C4-2B (cell line): ENCODE results near the gene TRIM72.

Experiments used
- ZFX ChIP-seq: fragments of 450-650 bp; IDR thresholded peaks from 2 replicates; pipeline ENCODE4 v1.6.1; 2017
- TF ChIP-seq, protein P1 (sequence below): fragments of 450-650 bp; conservative IDR thresholded peaks from 2 replicates; pipeline ENCODE4 v1.5.1; 2017; ENCODE audit warnings: mild to moderate bottlenecking

DNA sequence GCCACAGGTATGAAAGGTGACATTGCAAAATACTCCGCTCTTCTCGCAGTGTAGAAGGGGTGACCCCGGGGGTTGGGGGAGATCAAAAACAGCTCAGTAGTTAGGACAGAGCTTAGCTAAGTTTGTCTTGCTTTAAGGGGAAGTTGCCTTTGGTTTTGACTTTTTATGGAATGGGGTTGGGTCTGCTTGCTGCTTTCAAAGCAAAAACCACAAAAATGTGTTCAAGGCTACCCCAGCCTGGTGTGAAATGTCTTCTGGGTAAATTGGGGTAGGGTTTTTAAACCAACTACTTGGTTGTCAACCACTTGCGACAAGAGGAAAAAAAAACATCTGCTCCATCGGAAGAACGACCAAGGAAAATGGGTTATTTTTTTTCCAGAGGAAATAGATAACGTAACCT lies 27.7 kb upstream of the TRIM72 start:
- TF ChIP-seq, protein P1, sequence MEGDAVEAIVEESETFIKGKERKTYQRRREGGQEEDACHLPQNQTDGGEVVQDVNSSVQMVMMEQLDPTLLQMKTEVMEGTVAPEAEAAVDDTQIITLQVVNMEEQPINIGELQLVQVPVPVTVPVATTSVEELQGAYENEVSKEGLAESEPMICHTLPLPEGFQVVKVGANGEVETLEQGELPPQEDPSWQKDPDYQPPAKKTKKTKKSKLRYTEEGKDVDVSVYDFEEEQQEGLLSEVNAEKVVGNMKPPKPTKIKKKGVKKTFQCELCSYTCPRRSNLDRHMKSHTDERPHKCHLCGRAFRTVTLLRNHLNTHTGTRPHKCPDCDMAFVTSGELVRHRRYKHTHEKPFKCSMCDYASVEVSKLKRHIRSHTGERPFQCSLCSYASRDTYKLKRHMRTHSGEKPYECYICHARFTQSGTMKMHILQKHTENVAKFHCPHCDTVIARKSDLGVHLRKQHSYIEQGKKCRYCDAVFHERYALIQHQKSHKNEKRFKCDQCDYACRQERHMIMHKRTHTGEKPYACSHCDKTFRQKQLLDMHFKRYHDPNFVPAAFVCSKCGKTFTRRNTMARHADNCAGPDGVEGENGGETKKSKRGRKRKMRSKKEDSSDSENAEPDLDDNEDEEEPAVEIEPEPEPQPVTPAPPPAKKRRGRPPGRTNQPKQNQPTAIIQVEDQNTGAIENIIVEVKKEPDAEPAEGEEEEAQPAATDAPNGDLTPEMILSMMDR: no peak
- TF ChIP-seq ZFX: no peak
